Activated T-cell treated with anti-CD3 and anti-CD28 coated beads, Interleukin-2, amount 50 U/mL, for 24 hours (primary cell): ENCODE results near the gene GNPAT.
A peak's percentile ranks its signal among the peaks of the same experiment; 100 is the strongest.

Experiments
- DNase-seq: peaks from one replicate; pipeline ENCODE4 v3.0.0-alpha.2; 2020
- H3K27ac Mint-ChIP-seq: 2 replicates; pipeline ENCODE4 v1.8.0; 2020; ENCODE audit warnings: mild to moderate bottlenecking, mixed read lengths
- H3K27me3 Mint-ChIP-seq: 2 replicates; pipeline ENCODE4 v1.8.0; 2020; ENCODE audit warnings: mixed read lengths
- H3K36me3 Mint-ChIP-seq: 2 replicates; pipeline ENCODE4 v1.8.0; 2020; ENCODE audit warnings: low read depth, mixed read lengths
- H3K4me1 Mint-ChIP-seq: 2 replicates; pipeline ENCODE4 v1.8.0; 2020; ENCODE audit warnings: low read depth, mixed read lengths
- H3K4me3 Mint-ChIP-seq: 2 replicates; pipeline ENCODE4 v1.8.0; 2020; ENCODE audit warnings: mild to moderate bottlenecking, moderate library complexity, mixed read lengths
- H3K9me3 Mint-ChIP-seq: 2 replicates; pipeline ENCODE4 v1.8.0; 2020; ENCODE audit warnings: mixed read lengths

GNPAT gene

DNA sequence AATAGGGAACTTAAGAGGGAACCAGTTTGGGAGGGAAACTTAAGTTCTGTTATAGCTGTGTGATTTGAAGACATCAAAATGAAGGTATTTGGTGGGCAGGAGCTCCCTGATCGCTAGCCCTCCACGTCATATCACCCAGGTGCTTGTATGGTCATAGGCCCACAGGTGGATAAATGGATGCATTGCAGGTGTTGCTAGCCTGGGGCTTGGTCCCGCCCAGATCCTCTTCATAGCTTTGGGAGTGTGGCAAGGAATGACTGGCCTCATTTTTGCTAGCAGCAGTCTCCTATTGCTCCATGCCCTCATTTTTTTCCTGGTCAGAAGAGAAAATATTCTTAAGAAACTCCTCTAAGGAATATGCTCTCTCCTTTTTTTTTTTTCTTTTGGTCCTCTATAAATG, 11.3 kb downstream of the GNPAT start:
- H3K27me3 Mint-ChIP-seq = no peaks in the 10 kb centered on the region
- H3K4me3 Mint-ChIP-seq = no peak overlapping the region
- H3K4me1 Mint-ChIP-seq = peaks cover 14% of the 10 kb centered on the region
- no peaks in the 10 kb centered on the region for H3K9me3 Mint-ChIP-seq
- peaks cover 75% of the 10 kb centered on the region for H3K36me3 Mint-ChIP-seq
- no peak for DNase-seq
- H3K27ac Mint-ChIP-seq = no peak overlapping the region

DNA sequence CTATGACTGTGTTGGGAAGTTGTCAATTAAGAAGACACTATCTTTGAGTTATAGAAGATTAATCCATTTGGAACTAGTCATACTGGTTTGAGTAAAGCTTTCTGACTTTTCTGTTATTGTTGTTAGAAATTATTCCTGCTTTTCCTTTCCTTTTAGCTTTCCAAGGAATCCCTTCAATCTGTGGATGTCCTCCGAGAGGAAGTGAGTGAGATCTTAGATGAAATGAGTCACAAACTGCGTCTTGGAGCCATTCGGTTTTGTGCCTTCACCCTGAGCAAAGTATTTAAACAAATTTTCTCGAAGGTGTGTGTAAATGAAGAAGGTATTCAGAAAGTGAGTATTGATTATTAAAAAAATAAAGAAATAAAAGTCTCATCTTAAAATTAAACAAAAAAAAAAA, 19.3 kb downstream of the GNPAT start:
- peaks cover 95% of the 10 kb centered on the region for H3K36me3 Mint-ChIP-seq
- no peak overlapping the region for H3K27ac Mint-ChIP-seq
- peaks cover 5% of the 10 kb centered on the region for H3K9me3 Mint-ChIP-seq
- no peaks in the 10 kb centered on the region for H3K4me1 Mint-ChIP-seq
- DNase-seq = no peak
- no peak overlapping the region for H3K4me3 Mint-ChIP-seq
- H3K27me3 Mint-ChIP-seq = no peaks in the 10 kb centered on the region

DNA sequence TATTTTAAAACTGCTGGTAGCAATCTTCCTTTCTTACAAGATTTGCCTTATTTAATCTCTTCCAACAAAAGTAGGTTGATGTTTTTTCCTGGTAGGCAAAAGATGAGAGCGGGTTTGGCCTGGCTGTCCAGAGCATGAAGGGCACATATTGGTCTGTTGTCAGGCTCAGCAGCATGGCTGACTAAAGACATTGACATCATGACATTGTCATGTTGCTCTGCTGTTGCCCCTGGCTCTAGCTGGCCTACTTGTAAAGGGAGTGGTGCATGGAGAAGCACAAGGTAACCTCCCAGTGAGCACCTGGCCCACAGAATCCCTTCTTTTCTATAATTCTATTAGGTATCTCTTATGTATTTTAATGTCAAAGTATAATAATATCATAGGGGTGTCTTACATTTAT, 23.6 kb downstream of the GNPAT start:
- DNase-seq = no peak
- H3K36me3 Mint-ChIP-seq = peaks cover 95% of the 10 kb centered on the region
- H3K9me3 Mint-ChIP-seq = no peaks in the 10 kb centered on the region
- no peak overlapping the region for H3K4me3 Mint-ChIP-seq
- H3K27ac Mint-ChIP-seq = no peak overlapping the region
- H3K4me1 Mint-ChIP-seq = no peaks in the 10 kb centered on the region
- no peaks in the 10 kb centered on the region for H3K27me3 Mint-ChIP-seq

DNA sequence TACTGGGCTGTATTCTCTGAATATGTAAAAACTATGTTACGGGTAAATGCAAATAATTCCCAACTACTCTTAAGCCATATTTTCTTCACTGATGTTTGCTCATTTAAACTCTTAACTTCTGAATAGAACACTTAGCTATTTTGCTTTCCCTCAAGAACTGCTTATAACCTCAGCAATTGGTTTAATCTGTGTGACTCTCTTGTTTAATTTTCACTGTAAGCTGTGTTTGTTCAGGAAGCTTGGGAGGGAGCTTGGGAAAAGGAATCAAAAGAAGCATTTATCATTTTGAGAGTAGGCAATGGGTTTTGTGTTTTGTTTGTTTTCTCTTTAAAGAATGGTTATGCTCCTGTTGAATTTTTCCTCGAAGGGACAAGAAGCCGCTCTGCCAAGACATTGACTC, 24.4 kb downstream of the GNPAT start:
- H3K36me3 Mint-ChIP-seq = peaks cover 95% of the 10 kb centered on the region
- H3K4me3 Mint-ChIP-seq = no peak overlapping the region
- no peak overlapping the region for H3K27ac Mint-ChIP-seq
- no peaks in the 10 kb centered on the region for H3K9me3 Mint-ChIP-seq
- DNase-seq = no peak
- H3K4me1 Mint-ChIP-seq = no peaks in the 10 kb centered on the region
- H3K27me3 Mint-ChIP-seq = no peaks in the 10 kb centered on the region

DNA sequence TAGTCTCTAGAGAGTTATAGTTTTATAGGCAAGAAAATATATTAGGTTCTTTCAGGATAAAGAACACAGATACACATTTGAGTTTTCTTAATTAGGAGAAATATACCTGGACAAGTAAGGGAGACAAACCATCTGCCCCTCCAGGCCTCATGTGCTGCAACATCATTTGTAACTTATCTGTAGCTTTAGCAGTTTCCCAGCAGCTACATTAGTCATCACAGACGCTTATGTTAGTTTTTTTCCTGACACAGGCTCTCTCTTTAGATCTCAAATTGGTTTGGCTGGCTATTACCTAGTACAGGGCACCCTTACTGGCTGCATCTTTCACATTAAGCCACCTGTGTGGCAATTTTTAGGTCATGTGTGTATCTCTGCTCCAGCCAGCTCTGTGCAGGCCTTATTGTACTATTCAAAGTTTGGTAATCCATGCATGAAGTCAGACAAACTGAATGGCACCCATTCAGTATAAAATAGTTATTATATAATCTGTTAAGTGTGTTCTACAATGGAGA, 25.9 kb downstream of the GNPAT start:
- H3K27me3 Mint-ChIP-seq = no peaks in the 10 kb centered on the region
- no peak overlapping the region for H3K27ac Mint-ChIP-seq
- H3K36me3 Mint-ChIP-seq = peaks cover 95% of the 10 kb centered on the region
- DNase-seq = no peak
- no peaks in the 10 kb centered on the region for H3K9me3 Mint-ChIP-seq
- H3K4me3 Mint-ChIP-seq = no peak overlapping the region
- peaks cover 6% of the 10 kb centered on the region for H3K4me1 Mint-ChIP-seq

DNA sequence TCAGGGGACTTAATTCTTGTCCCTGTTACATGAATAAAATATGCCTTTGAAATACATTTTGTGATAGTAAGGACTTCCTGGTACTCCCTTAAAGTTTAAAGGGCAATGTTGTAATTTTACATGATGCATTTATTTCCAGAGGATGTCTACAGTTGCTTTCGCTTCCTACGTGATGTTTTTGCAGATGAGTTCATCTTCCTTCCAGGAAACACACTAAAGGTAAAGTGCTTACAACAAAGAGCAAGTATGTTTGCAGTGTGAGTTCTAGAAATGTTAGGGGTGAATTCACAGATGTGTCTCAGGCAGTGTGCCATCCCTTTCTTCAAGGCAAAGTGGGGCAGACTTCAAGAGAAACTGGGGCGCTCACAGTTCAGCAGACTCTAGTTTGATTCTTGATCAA, 31.2 kb downstream of the GNPAT start:
- peaks cover 31% of the 10 kb centered on the region for H3K4me1 Mint-ChIP-seq
- peaks cover 95% of the 10 kb centered on the region for H3K36me3 Mint-ChIP-seq
- H3K9me3 Mint-ChIP-seq = no peaks in the 10 kb centered on the region
- no peaks in the 10 kb centered on the region for H3K27me3 Mint-ChIP-seq
- H3K27ac Mint-ChIP-seq = peak overlapping the region; percentile 95
- DNase-seq = no peak
- H3K4me3 Mint-ChIP-seq = no peak overlapping the region

DNA sequence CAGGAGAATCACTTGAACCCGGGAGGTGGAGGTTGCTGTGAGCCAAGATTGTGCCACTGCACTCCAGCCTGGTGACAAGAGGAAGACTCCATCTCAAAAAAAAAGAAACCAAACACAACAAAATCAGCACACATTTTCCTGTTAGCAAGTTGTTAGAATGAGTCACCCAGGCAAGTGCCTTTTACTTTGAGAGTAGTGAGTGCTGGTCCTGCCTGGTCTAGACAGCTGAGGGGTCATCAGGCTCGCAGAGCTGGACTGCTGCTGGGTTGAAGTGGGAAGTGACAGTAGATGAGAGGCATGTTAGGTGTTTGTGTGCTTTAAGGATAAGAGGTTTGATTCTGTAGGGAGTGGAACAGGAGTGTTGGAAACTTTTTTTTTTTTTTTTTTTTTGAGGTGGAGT, 31.9 kb downstream of the GNPAT start:
- Mint-ChIP-seq H3K4me1 (peaks cover 31% of the 10 kb centered on the region), H3K36me3 (peaks cover 95% of the 10 kb centered on the region), H3K27ac (peak overlapping the region; percentile 95), H3K27me3 (no peaks in the 10 kb centered on the region), H3K9me3 (no peaks in the 10 kb centered on the region), H3K4me3 (no peak overlapping the region)
- no peak for DNase-seq

DNA sequence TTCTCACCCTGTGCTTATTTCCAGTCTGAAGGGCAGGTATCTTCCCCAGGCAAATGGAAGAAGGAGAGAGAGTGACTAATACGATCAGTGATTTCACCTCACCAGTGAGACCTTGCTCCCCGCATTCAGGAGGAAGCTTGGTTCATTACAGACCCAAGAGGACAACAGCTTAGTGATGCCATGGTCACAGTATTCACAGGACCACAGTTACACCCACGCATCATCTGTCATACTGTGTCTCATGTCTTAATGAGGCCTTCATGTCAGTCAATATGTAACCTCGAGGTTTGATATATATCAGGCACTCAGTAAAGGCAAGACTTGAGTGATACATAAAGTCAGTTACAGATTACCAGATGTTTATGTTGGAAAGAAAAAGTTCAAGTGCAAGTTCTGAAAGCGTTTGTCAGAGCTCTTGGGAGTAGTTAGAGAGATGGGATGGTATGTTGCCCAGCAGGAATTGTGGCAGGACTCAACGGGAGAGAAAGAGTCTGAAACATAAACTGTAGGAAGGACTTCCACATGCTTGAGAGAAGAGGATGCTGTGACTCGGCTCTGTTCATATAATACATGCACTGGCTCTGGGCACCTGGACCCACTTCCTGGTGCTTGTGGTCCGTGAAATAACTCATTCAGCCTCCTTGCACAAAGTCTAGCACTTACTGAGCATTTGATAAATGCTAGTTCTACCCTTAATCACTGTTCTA, 33.3 kb downstream of the GNPAT start:
- H3K4me1 Mint-ChIP-seq = peaks cover 31% of the 10 kb centered on the region

DNA sequence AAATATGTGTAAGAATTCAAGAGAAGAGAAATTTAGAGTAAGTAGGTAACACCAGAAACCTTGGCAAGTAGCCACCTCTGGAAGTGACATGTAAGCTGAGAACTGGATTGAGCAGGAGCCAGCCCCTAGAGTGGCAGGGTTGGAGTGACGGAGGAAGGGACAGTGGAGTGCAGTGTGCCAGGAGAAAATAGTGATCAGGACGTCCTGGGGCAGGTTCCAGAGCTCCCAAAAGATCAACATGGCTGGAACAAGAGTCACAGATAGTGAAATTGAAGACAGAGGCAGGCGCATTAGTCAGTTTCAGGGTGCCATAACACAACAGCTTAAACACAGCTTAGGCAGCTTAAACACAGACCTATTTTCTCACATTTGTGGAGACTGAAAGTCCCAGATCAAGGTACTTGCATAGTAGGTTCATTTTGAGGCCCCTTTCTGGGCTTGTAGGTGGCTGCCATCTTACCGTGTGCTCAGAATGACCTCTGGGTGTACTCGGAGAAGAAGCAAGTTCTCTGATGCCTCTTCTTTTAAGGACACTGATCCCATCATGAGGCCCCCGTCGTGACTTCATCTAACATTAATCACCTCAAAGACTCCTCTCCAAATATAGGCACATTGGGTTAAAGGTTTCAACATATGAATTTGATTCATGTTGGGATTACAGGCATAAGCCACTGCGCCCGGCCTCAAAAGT, 37.2 kb downstream of the GNPAT start:
- Mint-ChIP-seq H3K4me1 (peaks cover 16% of the 10 kb centered on the region), H3K9me3 (no peaks in the 10 kb centered on the region), H3K4me3 (no peak overlapping the region), H3K36me3 (peaks cover 59% of the 10 kb centered on the region), H3K27me3 (no peaks in the 10 kb centered on the region), H3K27ac (no peak overlapping the region)
- no peak for DNase-seq

More for the DNA sequence above, 33.3 kb downstream of the GNPAT start:
- Mint-ChIP-seq H3K27ac (peak overlapping the region; percentile 85), H3K4me3 (no peak overlapping the region), H3K36me3 (peaks cover 96% of the 10 kb centered on the region), H3K9me3 (no peaks in the 10 kb centered on the region), H3K27me3 (no peaks in the 10 kb centered on the region)
- DNase-seq = no peak

DNA sequence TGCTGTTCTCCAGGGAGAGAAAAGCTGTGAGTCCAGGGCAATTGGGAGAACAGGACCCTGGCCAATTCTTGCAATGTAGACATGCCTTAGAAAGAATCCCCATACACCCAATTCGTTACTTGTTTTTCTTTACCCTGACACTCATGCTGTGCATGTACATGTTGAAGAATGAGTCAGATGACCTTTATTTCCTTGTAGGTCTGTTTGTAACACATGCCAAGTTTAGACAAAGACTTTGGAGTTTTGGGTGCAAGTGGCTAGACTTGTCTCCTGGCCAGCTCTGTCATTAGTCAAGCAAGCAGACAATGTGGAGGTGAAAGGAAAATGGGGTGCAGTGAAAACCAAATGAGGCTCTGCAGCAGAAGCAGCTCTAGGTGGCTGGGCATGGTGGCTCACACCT, 38.1 kb downstream of the GNPAT start:
- no peak for DNase-seq
- no peak overlapping the region for H3K27ac Mint-ChIP-seq
- H3K4me3 Mint-ChIP-seq = no peak overlapping the region

DNA sequence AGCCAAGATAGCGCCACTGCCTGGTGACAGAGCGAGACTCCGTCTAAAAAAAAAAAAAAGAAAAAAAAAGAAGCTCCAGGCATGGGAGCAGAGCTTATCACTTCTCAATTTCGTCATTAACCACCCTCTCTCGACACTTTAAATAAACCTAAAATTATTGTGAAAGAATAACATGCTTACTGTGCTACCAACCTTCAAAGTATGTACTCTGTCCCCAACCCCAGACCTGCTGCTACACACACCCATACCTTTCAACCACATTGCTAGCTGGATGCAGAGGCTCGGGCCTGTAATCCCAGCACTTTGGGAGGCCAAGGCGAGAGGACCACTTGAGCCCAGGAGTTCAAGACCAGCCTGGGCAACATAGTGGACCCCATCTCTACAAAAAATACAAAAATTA, 38.7 kb downstream of the GNPAT start:
- H3K36me3 Mint-ChIP-seq = peaks cover 45% of the 10 kb centered on the region
- peaks cover 4% of the 10 kb centered on the region for H3K4me1 Mint-ChIP-seq
- H3K9me3 Mint-ChIP-seq = no peaks in the 10 kb centered on the region
- no peak overlapping the region for H3K4me3 Mint-ChIP-seq
- H3K27me3 Mint-ChIP-seq = no peaks in the 10 kb centered on the region
- no peak for DNase-seq
- no peak overlapping the region for H3K27ac Mint-ChIP-seq

More for the DNA sequence above, 38.1 kb downstream of the GNPAT start:
- Mint-ChIP-seq H3K4me1 (peaks cover 11% of the 10 kb centered on the region), H3K36me3 (peaks cover 51% of the 10 kb centered on the region), H3K9me3 (no peaks in the 10 kb centered on the region), H3K27me3 (no peaks in the 10 kb centered on the region)

DNA sequence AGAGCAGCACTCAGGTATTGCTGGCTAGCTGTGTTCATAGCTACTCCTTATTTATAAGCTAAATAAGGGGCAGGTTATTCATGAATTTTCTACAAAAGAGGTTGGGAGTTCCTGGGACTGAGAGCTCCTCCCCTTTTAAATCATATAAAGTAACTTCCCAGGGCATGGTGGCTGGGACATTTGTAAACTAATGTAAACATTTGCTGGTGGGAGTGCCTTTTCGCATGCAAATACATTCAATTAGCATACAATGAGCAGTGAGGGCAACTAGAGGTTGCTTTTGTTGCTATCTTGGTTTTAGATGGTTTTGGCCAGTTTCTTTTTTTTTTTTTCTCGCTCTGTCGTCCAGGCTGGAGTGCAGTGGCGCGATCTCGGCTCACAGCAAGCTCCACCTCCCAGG, 43.4 kb downstream of the GNPAT start:
- no peaks in the 10 kb centered on the region for H3K9me3 Mint-ChIP-seq
- H3K4me1 Mint-ChIP-seq = no peaks in the 10 kb centered on the region
- H3K36me3 Mint-ChIP-seq = peaks cover 1% of the 10 kb centered on the region
- no peak for DNase-seq
- H3K27me3 Mint-ChIP-seq = no peaks in the 10 kb centered on the region
- H3K4me3 Mint-ChIP-seq = no peak overlapping the region
- H3K27ac Mint-ChIP-seq = no peak overlapping the region

DNA sequence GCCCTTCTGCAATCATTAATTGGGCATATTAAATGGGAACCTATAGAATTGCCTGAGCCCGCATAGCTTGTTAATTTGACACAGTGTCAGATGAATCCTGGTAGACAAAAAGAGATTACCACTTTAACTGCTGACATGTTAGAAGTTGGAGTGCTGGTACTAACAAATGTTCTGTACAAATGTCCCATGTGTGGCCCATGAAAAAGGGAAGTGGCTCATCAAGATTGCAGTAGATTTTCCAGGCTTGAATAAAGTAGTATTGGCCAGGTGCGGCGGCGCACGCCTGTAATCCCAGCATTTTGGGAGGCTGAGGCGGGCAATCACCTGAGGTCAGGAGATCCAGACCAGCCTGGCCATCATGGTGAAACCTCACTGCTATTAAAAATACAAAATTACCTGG, 45.6 kb downstream of the GNPAT start:
- Mint-ChIP-seq H3K4me1 (no peaks in the 10 kb centered on the region), H3K27me3 (no peaks in the 10 kb centered on the region), H3K4me3 (no peak overlapping the region)

DNA sequence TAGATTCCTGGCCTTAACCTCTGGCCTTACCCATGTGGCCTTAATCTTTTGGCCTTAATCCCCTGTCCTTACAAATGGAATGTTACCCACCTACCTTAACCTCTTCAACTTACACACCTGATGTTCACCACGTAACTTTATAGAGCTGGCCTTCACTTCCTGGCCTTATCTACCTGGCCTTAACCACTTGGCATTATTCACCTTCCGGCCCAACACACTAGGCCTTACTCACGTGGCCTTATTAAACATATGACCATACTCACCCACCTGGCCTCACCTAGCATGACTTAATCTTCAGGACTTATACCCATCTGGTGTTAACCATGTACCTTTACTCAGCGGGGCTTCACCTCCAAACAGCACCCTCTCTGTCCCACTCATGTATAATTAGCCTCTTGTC, 54.9 kb downstream of the GNPAT start:
- H3K4me3 Mint-ChIP-seq = no peak overlapping the region

More for the DNA sequence above, 45.6 kb downstream of the GNPAT start:
- no peak overlapping the region for H3K27ac Mint-ChIP-seq
- no peaks in the 10 kb centered on the region for H3K36me3 Mint-ChIP-seq
- DNase-seq = no peak
- no peaks in the 10 kb centered on the region for H3K9me3 Mint-ChIP-seq

DNA sequence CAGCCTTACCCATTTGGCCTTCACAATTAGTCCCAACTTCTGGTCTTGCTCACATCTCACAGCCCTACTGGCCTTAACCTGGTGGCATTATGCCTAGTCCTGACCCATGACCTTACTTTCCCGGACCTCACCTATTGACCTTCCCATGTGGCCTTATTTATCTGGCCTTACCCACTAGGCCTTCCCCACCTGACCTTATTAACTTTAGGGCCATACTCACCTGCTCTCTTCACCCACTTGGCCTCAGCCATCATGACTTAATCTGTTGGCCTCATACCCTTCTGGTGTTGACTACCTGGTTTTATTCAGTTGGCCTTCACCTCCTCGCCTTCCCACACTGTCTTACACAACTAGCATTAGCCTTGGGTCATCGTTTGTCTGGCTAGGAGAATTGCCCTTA, 61.0 kb downstream of the GNPAT start:
- Mint-ChIP-seq H3K4me1 (no peaks in the 10 kb centered on the region), H3K27ac (no peak overlapping the region), H3K9me3 (no peaks in the 10 kb centered on the region), H3K36me3 (no peaks in the 10 kb centered on the region), H3K27me3 (no peaks in the 10 kb centered on the region), H3K4me3 (no peak overlapping the region)
- no peak for DNase-seq

More for the DNA sequence above, 54.9 kb downstream of the GNPAT start:
- DNase-seq = no peak
- no peaks in the 10 kb centered on the region for H3K9me3 Mint-ChIP-seq
- no peak overlapping the region for H3K27ac Mint-ChIP-seq
- no peaks in the 10 kb centered on the region for H3K4me1 Mint-ChIP-seq
- H3K27me3 Mint-ChIP-seq = no peaks in the 10 kb centered on the region
- H3K36me3 Mint-ChIP-seq = no peaks in the 10 kb centered on the region
